Limb (tissue), 2 donors: Measurements from ENCODE around the gene CALD1.

Experiments
- DNase-seq, 2 donors: peaks; one replicate each; pipeline ENCODE4 v3.0.0-alpha.2; 2016; ENCODE audit errors: extremely low spot score in 2 of 2

Gene CALD1

DNA sequence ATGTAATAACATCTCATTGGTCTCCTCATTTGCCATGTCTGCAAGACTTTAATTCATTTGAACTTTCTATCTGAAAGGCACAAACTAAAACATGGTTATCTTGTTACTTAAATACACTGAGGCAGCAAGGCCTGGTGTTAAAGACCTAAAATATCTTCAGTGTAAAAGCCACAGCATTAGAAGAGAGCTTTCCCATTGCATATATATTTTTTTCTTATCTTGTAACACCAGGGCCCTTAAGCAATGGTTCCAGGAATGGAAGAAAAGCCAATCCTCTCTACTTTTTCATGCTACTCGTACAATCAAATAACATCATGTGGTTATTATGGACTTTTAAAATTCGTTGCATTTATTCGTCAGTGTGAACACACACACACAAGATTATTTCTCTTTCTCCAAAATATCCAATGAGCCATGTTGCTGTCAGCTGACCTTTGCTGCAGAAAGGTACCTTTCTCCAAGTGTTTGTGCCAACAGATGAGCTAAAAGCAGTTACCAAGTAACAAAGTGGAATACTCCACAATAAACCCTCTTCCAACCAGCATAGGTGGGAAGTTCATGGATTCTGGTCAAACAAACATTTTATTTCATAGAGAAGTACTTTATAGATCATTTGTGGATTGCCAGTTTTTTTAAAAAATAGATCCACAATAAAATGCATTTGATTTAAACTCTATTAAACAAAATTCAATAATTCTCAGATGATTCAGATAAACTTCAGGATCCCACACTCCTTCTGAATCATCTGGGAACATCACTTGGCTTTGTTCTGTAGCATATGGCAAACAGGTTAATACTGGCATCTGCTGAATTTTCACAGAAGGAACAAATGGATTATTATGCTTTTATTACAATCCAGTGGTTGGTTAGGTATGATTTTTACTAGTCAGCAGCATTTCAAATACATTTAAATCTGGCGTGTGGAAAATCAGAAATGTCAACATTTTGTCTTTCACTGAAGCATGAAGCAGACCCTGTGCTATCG, 143.6 kb downstream of the CALD1 start:
- no peak for DNase-seq

DNA sequence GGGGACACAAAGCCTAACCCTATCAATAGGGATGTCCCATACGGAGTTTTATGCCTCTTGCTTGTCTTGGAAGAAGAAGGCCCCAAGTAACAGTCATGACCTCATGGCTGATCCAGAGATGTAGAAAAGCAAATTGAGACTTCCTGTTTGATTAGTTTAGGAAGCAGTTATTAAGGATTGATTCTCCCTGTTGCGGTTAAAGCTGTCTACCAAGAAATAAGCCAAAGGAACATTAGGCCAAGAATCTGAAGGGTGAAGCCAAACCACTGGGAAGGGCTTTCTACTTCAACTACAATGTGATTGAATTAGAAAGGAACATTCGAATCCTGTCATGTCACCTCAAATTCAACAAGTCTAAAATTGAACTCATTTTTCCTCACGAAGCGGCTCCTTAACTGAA, 146.3 kb downstream of the CALD1 start:
- DNase-seq, result no peak

DNA sequence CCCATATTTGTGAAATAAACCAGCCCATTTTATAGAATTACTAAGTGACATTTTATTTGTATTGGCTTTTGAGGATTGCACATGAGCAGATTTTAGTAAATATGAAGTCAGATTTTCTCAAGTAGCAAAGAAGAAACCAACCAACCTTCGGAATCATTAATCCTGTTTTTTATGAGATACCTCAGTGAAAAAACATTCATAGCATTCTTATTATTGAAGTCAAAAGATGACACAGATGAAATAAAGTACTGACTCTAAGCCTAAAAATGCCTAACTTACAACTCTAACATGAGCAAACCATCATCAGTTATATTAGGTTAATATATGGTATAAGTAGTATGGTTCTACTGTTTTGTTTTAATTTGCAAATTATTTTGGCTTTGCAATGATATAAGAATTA, 147.0 kb downstream of the CALD1 start:
- no peak for DNase-seq

DNA sequence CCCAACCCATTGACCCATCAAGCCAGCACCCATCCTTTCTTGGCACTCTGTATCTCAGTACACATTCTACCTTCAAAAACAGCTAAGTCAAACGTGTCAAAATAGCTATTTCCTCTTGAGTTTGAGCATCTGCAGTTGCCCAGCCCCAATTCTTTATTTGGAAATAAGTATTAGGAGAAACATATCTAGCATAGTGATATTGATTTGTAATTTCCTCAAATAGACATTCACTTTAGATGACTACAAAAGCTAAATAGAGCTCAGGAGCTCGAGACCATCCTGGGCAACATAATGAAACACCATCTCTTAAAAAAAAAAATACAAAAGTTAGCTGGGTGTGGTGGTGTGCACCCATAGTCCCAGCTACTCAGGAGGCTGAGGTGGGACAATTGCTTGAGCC, 147.6 kb downstream of the CALD1 start:
- DNase-seq, result no peak

DNA sequence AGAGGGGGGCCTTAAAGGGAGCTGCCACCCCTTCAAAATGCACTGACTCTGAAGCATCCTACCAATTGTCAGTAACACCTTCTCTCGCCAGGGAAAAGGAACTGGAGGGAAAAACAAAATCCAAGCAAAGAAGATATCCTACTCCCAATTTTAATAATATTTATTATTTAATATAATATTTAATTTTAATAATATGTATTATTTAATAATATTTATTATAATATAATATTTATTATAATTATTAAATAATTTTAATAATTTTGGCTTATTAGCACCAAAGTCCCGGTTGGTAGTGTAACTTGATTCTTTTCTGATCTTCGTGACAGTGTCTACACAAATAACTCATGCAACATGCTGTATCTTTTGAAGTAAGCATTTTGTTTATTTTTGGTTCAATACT, 148.3 kb downstream of the CALD1 start:
- DNase-seq, result no peak

DNA sequence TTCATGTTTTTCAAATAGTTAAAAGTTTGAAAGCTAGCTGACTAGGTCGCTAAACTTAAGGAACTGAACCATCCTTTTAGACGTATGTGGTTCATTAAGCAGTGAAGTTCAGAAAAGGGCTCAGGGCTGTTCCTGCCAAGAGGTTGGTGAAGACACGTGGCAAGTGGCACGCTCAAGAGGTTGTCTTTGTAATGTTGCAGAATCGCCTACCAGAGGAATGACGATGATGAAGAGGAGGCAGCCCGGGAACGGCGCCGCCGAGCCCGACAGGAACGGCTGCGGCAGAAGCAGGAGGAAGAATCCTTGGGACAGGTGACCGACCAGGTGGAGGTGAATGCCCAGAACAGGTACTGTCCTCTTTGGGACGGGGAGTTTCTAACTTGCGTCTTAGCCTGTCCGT, 149.1 kb downstream of the CALD1 start:
- no peak for DNase-seq

DNA sequence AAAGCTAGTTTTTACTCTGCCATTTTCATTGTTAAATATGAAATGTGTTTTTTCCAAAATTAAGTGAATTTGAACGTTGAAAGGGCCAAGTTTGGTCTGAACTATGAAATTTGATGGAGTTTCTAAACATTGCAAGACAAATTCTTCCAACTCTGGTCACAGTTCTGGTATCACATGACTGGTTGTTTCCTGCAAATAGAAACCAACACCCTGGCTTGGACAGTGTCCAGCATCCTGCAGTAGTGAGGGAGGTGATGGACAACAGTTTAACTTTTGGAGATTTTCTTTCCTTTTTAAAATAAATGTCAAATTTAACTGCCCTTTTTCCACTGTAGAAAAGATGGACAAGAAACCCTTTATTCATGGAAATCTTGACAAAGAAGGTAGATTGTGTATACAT, 152.1 kb downstream of the CALD1 start:
- DNase-seq, result no peak

DNA sequence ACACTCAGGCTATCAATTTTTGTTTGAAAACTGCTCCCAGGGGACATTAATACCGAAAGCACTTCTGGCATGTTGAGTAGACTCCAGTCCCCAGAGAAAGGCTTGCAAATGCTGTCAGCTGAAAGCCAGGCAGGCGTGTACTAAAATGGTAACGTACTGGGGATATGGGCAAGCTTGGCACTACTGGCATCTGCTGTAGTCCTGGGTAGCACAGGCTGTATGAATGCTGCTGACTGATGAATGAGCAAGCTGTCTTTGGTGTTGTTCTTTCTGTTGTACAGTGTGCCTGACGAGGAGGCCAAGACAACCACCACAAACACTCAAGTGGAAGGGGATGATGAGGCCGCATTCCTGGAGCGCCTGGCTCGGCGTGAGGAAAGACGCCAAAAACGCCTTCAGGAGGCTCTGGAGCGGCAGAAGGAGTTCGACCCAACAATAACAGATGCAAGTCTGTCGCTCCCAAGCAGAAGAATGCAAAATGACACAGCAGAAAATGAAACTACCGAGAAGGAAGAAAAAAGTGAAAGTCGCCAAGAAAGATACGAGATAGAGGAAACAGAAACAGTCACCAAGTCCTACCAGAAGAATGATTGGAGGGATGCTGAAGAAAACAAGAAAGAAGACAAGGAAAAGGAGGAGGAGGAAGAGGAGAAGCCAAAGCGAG, 153.4 kb downstream of the CALD1 start:
- DNase-seq, result no peak

DNA sequence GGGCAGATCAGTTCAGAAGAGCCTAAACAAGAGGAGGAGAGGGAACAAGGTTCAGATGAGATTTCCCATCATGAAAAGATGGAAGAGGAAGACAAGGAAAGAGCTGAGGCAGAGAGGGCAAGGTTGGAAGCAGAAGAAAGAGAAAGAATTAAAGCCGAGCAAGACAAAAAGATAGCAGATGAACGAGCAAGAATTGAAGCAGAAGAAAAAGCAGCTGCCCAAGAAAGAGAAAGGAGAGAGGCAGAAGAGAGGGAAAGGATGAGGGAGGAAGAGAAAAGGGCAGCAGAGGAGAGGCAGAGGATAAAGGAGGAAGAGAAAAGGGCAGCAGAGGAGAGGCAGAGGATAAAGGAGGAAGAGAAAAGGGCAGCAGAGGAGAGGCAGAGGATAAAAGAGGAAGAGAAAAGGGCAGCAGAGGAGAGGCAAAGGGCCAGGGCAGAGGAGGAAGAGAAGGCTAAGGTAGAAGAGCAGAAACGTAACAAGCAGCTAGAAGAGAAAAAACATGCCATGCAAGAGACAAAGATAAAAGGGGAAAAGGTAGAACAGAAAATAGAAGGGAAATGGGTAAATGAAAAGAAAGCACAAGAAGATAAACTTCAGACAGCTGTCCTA, 154.1 kb downstream of the CALD1 start:
- no peak for DNase-seq

DNA sequence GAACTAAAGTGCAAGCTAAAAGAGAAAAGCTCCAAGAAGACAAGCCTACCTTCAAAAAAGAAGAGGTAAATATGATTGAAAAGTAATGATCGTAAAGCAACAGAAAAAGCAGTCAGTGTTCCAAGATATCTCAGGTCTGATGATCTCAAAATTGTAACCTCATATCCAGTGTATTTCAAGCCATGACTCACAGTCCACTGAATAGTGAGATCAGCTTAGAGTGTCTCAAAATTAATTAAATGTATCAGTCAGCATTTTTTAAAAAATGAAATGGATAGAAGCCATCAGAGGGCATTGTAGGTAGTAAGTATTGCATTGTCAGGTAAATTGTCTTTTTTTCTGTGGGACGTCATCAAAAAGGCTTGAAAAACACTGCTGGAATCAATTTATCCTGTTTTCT, 156.3 kb downstream of the CALD1 start:
- no peak for DNase-seq

DNA sequence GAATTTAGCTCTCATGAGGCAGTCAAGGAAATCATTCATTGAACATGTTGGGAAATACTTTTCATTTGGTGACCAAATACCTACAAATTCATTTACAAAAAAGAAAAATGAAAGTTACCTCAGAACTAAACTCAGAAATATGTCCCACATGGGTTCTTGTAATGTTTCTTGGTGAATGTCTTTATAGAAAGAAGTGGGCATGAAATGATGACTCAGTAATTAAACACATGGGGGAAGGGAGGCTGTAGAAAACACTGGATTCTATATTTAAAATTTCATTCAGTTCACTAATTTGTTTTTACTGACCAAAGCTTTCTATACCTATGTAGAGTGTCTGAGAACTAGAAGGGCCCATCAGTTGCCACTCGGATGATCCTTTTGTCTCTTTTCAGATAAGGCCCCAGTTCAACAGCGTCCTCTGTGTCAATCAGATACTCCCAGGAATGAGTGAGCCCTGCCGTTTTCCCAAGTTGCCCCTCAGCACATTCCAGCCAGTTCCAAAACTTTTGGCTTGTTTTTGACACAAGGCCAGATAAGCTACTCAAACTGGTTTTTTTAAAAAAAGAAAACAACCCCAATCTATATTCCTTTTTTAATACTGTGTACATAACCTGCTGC, 157.6 kb downstream of the CALD1 start:
- no peak for DNase-seq

DNA sequence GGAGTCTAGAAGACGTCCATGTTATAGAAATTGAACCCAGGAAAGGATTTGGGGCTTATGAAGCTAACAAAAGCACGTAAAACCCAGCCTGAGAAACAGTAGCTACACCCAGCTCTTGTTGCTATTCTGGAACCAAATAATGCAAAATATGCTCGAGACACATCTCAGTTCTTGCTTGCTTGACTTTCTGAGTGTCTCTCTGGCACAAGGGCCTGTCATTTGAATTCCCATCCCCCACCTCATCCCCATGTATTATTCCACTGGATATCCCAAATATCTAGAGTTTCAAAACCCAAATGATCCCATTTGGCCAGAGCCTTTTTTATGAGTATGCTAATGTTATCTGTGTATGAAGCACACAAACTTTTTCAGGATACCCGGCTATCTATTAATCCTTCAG, 158.7 kb downstream of the CALD1 start:
- DNase-seq, result no peak

DNA sequence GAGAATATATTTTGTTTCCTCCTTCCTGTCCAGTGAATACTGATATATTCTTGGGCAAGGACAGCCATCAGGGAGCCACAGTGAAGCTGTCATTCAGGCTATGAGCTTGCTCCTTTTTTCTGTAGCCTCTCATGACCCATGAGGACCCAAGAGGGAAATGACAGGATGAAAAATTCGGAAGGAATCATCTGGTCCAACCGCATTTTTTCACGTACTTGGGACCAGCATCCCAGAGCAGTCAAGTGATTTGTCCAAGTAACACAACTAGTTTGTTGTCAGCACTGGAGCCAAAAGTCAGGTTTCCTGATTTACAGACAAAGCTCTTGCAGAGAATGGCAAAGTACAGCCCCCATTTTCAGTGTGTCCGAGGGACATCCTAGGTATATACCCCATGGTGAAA, 159.7 kb downstream of the CALD1 start:
- no peak for DNase-seq

DNA sequence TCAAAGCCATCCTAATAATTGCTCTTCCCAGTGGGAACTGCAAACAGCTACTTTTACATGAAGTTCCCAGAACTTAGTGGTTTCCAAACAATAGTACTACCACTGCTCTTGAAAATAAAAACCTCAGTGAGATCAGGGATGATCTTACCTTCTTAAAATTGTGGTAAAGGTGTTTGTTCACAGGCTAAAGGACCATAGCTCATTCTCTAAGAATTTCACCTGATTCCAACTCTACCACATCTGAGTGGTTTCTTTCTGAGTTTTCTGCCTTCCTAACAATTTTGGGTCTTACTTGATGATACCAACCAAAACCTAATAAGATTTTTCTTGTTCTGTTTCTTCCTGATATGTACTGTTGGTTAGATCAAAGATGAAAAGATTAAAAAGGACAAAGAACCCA, 161.3 kb downstream of the CALD1 start:
- no peak for DNase-seq

DNA sequence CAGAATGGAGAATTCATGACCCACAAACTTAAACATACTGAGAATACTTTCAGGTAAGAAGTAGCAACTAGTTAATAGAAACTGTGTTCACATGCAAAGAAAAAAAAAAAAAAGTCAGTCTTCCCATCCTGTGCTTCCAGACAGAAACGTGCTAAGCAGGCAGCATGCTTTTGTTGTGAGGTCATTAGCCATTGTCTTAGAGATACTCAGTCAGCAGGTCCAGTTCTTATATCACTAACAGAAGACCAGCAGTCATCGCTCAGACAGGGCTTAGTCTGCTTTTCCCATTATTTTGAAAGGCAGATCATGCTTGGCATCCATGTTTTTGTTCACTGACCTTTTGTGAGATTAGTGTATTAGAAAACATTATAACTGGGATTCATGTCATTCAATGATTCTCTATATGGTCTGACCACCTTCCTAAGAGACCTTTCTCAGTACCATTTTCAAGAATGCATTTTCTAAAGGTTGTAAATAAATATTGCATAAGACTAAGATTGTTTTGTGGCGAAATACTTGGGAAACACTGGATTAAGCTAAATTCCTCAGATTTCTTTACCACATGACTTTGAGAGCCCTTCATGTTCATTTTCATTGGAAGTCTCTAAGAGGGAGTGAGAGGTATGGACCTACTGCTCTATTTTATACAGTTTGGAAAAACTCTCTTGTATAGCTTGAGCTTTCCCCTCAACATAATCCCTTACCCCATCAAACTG, 161.9 kb downstream of the CALD1 start:
- no peak for DNase-seq

DNA sequence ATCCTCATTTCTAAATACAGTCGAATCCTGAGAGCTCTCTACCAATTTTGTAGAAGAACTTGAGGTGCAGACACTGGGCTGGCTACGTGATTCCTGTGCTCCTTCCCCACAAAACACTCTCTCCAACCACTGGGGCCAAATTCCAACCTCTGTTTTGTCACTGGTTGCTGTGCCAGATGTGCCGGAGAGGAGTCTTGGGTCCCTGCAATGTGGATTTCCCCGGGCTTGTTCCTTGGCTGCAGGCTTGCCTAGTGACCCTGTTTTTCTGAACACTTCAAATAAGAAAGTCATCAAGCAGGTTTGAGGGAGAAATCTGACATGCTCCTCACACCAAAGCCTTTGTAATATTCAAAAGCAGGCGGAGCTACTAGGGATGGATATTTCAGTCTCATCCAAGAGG, 162.5 kb downstream of the CALD1 start:
- no peak for DNase-seq

DNA sequence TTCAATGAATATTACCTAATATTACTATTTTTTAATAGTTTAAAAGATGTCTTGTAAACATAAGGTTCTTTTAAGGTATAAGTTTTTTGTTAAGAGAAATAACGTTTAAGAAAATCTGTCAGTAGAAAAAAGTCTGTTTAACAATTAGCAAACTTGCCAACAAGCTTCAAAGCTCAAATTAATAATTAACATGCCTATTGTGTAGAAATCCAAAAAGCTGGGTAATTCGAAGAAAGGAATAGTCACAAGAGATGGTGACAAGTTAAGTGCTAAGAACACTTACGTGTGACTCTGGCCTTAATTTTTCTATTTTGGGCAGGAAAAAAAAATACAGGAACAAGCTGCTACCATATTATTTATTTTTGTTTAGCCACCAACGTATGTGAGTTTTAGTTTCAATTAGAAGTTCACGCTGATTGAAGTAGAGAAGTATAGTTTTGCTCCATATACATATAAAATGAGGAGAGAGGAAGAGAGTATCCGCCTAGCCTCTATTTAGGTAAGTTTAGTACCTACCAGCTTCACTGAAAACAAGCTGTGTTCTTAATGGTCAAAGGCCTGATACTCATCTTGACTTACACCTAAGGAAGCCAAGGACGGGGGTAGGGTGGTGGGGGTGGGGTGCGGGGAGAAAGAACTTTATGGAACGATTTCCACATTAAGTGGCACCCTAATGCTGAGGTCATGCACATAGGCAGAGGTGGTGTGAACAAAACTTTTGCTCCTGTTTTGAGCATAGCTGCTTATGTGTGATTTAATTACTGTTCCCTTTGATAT, 163.4 kb downstream of the CALD1 start:
- DNase-seq, result no peak

DNA sequence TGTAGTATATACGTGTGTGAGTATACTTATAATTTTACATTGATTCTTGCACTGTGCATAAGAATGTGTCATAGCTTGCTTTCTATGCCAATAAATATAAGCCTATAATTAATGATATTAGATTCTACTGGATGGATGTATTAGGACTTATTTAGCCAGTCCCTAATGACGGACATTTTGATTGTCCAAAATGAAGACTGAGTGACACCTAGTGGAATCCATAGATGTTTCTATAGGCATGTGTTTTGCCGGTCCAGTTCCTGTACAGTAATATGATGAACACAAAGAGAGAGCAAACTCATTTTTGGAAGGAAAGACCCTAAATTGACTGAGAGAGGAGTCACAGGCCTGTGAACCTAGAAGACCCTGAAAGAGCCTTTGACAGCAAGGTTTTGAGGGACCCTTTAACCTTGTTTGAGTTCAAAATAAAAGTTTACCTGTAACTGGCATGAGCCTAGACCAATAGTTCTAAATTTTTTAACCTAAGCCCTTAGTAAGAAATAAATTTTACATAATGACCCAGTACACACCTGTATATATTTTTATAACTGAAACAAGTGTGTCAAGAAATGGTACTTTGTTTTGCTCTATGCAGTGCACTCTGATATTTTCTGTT, 164.5 kb downstream of the CALD1 start:
- DNase-seq, result peak in 1 of 2 donors; percentile 63

DNA sequence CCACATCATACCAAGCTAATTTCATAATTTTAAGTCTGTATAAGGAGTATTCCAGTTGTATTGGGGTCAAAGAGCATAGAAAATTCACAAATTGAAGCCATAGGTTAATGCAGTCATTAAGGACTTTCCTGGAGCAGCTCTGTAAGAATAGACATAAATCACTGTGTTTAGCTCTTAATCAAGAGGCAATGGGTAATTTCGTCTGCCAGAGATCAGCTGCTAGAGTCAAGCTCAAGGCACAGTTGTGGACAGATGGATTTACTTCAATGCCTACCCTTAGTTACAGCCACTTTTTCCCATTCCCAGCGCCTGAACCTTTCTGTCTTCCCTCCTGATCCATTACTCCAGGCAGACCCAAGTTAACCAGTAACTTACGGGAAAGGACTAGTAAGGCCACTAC, 166.3 kb downstream of the CALD1 start:
- no peak for DNase-seq

DNA sequence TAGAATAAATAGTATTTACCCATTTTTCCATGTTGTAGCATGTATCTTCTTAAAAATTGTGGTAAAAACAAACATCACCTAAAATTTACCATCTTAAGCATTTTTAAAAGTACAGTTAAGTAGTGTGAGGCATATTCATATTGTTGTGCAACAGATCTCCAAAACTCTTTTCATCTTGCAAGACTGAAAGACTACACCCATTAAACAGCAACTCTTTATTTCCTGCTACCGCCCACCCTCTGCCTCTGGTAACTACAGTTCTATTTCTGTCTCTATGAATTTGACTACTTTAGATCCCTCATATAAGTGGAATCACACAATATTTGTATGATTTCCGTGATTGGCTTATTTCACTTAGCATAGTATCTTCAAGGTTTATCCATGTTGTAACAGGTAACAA, 166.8 kb downstream of the CALD1 start:
- no peak for DNase-seq
